ENCODE results near the gene METTL3.

METTL3 gene

GRCh38 chr14:21526672-21527317, 15.7 kb upstream of the METTL3 start:
- DNase-seq, result peak in 1 of 14 donors; percentile 63

- DNase-seq, result peak in 12 of 14 donors; percentile 9 to 97 (median 64)
Measured at GRCh38 chr14:21525962-21526671, 15.0 kb upstream of the METTL3 start, which contains the start of gene SALL2. Gene SALL2 (minus strand): TSS chr14:21526346. CDS start chr14:21526127, 219 bp downstream.

GRCh38 chr14:21525571-21525961, 14.4 kb upstream of the METTL3 start:
- peak in 5 of 14 donors; percentile 5 to 55 (median 39) for DNase-seq

GRCh38 chr14:21524575-21525490, 13.7 kb upstream of the METTL3 start:
- peak in 6 of 14 donors; percentile 6 to 48 (median 26) for DNase-seq

GRCh38 chr14:21523203-21523602, 12.1 kb upstream of the METTL3 start:
- no peak for DNase-seq

GRCh38 chr14:21521501-21521900, 10.4 kb upstream of the METTL3 start:
- no peak for DNase-seq

GRCh38 chr14:21520767-21521166, 9.6 kb upstream of the METTL3 start:
- peak in 1 of 14 donors; percentile 6 for DNase-seq

GRCh38 chr14:21518725-21519124, 7.6 kb upstream of the METTL3 start:
- no peak for DNase-seq

GRCh38 chr14:21514341-21514740, 3.2 kb upstream of the METTL3 start:
- DNase-seq, result no peak

GRCh38 chr14:21509432-21510143, 1.6 kb downstream of the METTL3 start:
- no peak for DNase-seq

- DNase-seq, result no peak
Measured at GRCh38 chr14:21506557-21506956, 4.6 kb downstream of the METTL3 start.

- no peak for DNase-seq
Measured at GRCh38 chr14:21505012-21505553, 6.1 kb downstream of the METTL3 start.

GRCh38 chr14:21503376-21503775, 7.8 kb downstream of the METTL3 start:
- no peak for DNase-seq

GRCh38 chr14:21501568-21501967, 9.6 kb downstream of the METTL3 start:
- DNase-seq, result no peak

GRCh38 chr14:21498540-21499526, 12.3 kb downstream of the METTL3 start:
- peak in 1 of 14 donors; percentile 20 for DNase-seq

GRCh38 chr14:21496453-21496852, 14.7 kb downstream of the METTL3 start:
- DNase-seq, result no peak

GRCh38 chr14:21494902-21495762, 16.0 kb downstream of the METTL3 start:
- no peak for DNase-seq

- no peak for DNase-seq
Measured at GRCh38 chr14:21486640-21487087, 24.5 kb downstream of the METTL3 start.

GRCh38 chr14:21476925-21477681, 34.0 kb downstream of the METTL3 start, which contains the start of the genes RAB2B and TOX4:
Gene RAB2B (minus strand): TSS chr14:21476959. CDS start chr14:21476872, 87 bp downstream.
Gene TOX4 (plus strand): TSS chr14:21477195. CDS start chr14:21477279, 84 bp downstream.
- DNase-seq, result peak; percentile 58 to 100 (median 95)
